ENCODE results near the gene KCNQ1.

DNA sequence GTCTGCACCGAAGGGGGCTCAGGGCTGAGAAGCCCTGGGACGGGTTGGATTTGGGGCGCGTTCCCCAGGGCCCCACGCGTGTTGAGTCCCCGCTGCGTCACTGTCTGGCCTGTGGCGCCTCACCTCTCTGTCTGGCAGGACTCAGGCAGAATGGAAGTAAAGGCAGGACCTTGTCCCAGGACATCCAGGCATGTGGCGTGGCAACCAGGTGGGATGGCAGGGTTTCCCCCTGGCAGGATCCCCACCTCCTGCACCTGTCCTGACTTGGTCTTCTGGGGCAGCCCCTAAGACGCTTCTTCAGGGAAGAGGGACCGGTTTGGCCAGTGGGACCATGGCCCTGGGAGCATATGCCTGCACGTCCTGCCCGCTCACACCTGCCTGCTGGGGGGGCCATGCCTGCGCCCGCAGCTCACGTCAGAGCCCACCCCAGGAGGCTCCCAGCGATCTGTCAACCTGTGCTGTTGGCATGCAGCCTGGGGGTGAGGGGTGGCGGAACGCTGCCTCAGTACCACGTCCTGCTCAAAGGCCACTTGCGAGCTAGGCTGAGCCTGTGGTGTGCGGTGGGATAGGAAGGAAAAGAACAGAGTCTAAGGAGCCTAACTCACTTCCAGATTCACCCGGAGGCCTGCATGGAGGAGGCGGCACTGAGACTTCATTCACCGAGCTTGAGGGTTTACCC lies 72.7 kb downstream of the KCNQ1 start:
- TF ChIP-seq POLR2AphosphoS5 (IDR thresholded peaks at IDR 0.05), result no peak
- TF ChIP-seq, protein P1, sequence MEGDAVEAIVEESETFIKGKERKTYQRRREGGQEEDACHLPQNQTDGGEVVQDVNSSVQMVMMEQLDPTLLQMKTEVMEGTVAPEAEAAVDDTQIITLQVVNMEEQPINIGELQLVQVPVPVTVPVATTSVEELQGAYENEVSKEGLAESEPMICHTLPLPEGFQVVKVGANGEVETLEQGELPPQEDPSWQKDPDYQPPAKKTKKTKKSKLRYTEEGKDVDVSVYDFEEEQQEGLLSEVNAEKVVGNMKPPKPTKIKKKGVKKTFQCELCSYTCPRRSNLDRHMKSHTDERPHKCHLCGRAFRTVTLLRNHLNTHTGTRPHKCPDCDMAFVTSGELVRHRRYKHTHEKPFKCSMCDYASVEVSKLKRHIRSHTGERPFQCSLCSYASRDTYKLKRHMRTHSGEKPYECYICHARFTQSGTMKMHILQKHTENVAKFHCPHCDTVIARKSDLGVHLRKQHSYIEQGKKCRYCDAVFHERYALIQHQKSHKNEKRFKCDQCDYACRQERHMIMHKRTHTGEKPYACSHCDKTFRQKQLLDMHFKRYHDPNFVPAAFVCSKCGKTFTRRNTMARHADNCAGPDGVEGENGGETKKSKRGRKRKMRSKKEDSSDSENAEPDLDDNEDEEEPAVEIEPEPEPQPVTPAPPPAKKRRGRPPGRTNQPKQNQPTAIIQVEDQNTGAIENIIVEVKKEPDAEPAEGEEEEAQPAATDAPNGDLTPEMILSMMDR (IDR thresholded peaks at IDR 0.05), result no peak

All from gastroesophageal sphincter (tissue), 3 donors.